HG02623 (cell line): ENCODE results near the gene RTP2.

Source experiments
- ATAC-seq: cut with Tn5 transposase; IDR thresholded peaks from one replicate; pipeline ENCODE4 v1.9.1; 2021; ENCODE audit warnings: moderate library complexity; ENCODE audit not compliant: unreplicated experiment

The RTP2 gene, protein sequence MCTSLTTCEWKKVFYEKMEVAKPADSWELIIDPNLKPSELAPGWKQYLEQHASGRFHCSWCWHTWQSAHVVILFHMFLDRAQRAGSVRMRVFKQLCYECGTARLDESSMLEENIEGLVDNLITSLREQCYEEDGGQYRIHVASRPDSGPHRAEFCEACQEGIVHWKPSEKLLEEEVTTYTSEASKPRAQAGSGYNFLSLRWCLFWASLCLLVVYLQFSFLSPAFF

GRCh38 chr3:187702507-187703033 is at the start of gene RTP2:
TSS of gene RTP2 (minus strand) at chr3:187702557. CDS start at chr3:187702128, 429 bp downstream.
- ATAC-seq, result no peak

DNA sequence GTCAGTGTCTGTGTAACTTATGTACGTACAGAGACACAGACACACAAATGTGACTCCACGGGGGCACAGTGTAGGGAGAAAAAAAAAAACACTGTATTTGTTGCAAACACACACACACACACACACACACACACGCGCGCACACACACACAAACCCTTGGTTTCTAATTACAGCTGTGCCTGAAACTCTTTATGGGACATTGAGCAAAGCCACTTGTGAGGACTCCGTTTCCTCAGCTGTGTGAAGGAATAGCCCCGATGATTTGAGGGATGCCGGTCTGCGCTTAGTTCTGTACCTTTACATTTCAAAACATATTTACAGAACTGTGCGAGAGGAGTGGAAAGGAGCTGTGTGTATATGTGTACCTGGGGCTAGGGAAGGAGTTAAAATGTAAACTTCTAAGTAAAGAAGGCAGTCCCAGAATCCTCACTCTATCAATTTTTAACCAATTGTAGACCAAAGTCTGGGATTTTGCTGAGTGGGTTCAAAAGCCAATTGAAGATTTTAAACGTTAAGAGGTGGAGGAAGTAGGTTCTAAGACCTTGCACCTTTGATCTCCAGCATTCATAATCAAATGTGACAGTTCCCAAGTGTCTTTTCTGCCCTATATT is 48.3 kb upstream of the RTP2 start:
- no peak for ATAC-seq

DNA sequence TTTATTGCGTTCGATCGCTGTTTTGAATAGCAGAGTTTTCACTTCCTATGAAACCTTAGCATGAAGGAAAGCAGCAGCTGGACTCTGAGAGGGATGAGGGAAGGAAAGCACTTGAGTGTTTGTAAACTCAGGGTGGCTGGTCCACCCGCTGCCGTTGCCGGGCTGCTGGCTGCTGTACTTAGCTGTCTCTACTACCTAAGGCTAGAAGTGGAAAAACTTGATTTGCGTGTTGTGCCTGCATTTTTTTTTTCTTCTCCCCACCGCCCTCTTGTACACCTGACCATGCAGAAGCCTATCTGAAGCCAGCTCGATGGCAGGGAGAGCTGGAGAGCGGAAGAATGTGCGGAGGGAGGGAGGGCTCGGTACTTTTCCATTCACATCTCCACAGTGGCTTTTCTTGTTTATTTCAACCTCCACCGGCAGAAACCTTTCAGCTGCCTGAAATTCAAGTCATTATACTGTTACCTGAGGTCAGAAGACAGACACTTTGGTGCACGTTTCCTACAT is 47.7 kb upstream of the RTP2 start:
- no peak for ATAC-seq

DNA sequence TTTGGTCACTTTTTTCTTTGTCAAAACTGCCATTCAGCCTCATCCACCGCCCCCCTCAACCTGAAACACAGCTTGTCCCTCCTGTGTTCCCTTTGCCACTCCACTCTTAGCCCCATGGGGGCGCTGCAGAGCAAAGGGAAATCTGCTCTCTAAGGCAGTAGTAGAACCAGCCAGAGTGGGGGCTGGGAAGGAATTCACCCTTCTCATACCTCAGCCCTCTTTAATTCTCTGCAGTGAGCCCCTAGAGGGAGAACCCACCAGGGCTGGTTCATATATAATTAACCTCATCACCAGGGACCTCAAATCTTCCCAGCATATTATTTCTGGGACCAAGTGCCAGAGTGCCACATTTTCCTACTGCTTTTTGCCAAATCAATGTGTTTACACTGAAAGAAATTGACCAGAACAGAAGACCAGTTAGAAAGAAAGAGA is 45.7 kb upstream of the RTP2 start:
- ATAC-seq, result no peak

- ATAC-seq, result no peak
These were observed 45.1 kb upstream of the RTP2 start for GRCh38 chr3:187747506-187747905.

DNA sequence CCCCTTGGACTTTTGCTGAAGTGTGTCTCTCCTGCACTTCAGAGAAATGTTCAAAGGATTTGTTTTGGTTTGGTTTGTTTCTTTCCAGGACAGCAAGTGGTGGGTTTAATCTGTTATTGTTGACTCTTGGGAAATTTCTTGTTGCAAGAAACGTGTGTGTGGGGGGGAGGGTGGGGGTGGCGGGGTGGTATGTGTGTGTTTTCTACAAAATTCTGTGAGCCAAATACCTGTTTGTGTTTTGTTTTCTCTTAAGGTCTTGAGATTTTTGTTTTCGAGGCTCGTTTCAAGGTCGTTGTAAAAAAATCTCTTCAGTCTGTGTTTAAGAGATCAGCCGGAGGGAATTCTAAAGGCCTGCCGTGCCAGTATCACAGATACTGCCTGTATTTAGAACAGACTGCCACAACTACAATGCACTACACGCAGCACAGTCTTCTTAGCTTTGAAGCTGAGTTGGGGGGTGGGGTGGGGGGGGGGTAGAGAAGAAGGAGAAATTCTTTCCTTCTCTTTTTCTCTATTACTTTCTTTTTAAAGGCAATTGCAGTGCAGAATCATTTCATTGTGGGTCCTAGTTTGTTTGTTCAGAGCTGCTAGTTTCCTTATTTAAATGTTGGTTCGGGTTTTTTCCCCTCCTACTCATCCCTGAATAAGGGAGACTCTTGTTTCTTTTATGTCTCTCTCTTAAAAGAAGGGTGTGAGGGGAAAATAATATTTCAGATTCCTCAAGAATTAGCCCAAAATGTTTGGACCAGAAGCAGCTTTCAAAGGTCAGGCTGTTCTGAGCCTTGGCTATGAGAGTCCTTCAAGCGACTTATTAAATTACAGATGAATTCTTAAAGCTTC is 44.3 kb upstream of the RTP2 start:
- ATAC-seq, result no peak

DNA sequence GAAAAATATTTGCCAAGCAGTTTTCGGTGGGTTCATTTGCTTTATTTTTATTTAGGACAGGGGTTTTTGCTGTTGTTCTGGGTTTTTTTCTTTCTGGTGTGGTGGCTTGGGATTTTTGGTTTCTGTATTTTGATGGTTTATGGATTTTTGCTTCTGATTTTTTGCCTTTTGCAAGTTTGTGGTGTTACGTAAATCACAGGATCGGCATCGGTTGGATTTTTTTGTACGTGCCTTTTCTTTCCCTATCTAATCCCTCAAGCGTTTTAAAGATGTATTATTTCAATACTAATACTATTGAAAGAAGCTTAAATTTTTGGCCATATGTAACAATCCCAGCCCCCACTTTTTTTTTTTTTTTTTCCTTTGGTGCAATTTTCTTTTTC is 43.7 kb upstream of the RTP2 start:
- ATAC-seq, result no peak

DNA sequence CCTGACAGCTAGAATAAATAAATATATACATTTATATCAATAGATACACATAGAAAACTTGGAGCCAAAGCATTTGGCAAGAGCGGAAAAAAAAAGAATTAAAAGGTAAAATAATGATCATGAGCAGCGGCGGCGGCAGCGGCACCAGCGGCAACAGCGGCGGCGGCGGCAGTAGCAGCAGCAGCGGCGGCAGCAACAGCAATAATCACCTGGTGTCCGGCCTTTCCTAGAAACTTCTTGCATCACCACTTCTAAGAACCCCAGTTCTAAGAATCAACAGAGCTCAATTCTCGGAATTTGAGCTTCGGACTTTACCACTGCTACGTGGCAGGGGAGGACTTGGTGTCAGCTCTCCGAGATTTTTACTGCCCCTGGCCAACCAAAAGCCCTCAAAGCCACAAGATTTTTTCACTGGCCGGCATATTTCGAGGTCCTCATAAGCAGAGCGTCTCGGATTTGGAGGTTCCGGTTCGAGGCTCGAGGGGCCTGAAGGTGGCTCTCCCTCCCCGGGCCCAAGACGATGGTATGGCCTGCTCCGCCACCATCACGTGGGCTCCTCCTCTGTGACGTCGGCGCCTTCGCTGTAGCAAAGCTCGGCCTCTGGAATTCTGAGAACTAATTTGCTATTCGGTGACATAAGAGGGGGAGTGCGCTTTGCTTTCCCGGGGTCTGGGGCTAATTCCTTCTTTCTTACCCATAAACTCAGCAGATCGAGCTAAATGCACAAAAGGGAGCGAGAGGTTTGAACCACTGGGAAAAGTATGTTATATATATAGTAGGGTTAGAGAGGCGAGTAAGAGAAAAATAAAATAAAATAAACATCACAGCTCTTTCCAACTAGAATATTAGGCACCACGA is 43.1 kb upstream of the RTP2 start, which contains the start of gene BCL6:
Gene BCL6 (minus strand): TSS at position 268 of the 858 bp plus-strand sequence. CDS start 11,775 bp downstream, outside the sequence.
- ATAC-seq, result peak; percentile 65

GRCh38 chr3:187744169-187745151 is 42.1 kb upstream of the RTP2 start:
- ATAC-seq, result no peak

DNA sequence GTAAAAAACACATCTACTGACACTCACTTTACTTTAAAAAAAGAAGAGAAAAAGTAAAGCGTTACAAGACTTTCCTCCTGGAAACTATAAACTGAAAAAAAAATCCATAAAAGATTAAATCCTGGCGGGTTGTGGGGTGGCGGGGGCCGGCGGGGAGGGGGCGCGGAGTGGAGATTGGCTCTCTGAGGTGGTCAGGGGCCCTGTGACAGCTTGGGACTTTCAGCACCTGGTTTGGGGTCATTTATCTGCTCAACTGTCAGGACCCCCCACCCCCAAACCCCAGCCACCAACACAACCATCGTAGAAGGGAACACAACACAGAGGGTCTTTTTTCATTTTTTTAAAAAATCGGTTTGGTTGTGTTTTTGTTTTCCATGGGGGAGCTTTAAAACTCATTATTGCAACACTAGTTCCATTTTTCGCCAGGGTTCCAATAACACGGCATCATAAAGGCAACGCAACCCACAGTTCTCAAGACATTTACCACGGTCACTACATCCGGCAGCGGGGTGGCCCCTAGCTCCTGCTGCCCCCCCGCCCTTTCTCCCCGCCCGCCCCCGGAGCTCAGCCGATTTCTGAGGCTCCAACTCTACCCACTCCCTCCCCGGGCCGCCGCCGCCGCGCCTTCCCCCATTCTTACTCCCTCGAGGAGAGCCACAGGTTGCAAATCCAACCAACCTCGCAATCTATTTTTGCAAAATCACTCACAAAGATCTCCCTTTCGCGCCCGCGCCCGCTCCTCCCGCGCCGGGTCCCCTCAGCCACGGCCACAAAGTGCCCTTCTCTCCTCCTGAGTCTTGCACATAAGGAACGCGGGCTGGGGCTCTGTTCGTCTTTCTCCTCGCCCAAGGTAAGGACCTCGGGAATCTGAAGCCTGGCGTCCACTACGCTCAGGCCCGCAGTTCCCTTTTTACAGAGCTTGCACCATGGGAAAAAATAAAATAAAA is 41.1 kb upstream of the RTP2 start:
- no peak for ATAC-seq

- ATAC-seq, result no peak
These were observed 40.2 kb upstream of the RTP2 start for GRCh38 chr3:187742351-187743171.

DNA sequence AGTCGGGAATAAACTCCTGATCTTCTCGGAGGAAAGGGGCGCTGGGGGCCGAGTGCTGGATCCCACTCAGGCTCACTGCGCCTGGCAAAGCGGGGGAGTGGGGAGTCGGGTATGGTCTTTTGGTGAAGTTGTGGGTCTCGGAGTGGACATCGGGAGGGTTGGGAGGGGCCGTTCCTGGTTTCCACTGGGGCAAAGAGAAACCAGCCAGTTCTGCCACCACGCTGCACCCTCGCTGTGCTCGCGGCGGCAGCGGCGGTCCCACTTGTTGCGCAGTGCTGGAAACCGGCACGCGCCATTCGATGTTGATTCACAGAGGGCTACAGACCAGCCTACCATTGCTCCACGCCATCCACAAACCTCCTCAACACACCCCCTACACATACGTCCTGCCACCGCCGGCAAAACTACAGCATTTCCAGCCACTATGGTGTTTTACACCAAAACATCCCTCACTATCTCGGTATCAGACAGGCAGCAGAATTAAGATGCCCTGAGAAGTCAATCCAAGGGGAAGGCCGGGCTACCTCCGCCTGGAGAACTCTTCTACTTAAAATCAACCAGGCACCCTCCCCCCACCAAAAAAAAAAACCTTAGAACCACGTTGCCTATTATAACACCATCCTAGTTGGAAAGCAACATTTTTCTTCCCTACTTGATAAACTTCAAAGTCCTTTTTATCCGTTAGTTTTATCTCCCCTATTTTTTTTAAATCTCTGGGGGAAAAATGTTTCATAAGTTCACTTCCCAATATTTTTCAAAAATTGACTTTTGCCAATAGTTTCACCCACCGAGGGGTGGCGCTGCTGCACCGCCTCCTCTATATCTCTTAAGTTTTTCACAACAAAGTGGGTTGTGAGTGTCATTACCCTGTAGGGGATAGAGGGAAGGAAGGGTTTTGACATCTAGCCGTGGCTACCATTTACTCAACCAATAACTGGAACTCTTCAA is 39.3 kb upstream of the RTP2 start:
- ATAC-seq, result no peak

DNA sequence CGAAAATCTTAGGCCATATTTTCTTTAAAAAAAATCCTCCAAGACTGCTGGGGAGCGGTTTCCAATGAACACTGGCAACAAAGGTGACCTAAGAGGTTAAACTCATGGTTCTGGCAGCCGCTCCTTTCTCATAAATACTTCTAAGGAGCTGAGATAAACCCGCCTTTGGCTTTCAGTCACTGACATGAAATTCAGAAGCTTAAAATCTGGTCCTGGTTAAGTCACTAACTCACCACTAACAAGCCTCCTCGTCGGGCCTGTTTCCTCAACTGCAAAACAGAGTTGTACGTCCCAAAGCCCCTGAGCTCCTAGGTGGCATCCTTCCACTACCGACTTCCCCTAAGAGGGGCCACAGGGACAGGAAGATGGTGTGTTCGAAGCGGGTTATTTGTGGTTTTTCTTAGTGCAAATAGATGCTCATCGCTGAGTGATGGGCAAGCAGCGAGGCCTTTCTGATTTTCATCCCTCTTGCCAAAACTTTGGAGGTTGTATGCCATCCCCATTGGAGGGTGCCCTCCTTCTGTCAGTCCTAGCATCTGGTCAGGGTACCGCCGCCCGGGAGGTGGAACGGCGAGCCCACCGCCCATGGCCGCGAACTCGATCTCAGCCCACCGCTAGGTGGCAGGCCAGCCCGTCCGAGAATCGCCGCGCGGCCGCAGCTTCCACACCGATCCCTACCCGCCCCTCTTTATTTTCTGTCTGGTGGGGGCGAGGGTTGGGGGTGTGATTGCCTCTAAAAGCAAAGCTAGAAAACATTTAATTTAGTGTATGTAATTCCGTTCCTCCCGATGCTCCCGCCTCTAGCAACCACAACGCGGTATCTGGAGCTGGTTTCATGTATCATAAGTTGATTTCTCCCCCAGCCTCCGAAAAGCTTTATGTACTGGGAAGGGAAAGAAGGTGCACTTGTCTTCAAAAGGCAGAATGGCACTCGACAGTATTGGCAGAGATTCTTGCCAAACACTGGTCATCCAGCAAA is 38.4 kb upstream of the RTP2 start:
- no peak for ATAC-seq

- peak; percentile 31 for ATAC-seq
These were observed 37.4 kb upstream of the RTP2 start for GRCh38 chr3:187739561-187740332.
